ENCODE measurements around the gene MRPL3. TPM values are rescaled to one million over a fixed set of nuclear protein-coding genes. Genes with fewer than 3 reads are reported as not detected.

MRPL3 gene
- total and polyA plus RNA-seq, 2 experiments from 2014 or later: 159 to 185 TPM

DNA sequence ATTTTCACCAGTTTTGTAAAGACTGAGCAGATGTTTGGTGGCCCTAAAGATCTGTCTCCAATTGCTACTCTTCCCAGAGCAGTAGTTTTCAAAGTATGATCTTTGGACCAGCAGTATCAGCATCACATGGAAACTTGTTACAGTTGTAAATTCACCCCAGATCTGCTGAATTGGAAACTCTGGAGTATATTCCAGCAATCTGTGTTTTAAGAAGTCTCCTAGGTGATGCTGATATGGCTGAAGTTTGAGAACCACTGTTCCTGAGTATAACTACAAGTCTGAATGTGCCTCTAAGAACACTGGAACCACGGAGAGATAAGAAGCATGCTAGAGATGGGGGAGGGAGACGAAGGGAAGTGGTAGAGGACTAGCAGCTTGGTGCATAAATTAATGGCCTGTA lies 75.5 kb downstream of the MRPL3 start (continued):
- TF ChIP-seq EZH2phosphoT487 (IDR thresholded peaks at IDR 0.05; ENCODE audit: unreplicated experiment): no peak

DNA sequence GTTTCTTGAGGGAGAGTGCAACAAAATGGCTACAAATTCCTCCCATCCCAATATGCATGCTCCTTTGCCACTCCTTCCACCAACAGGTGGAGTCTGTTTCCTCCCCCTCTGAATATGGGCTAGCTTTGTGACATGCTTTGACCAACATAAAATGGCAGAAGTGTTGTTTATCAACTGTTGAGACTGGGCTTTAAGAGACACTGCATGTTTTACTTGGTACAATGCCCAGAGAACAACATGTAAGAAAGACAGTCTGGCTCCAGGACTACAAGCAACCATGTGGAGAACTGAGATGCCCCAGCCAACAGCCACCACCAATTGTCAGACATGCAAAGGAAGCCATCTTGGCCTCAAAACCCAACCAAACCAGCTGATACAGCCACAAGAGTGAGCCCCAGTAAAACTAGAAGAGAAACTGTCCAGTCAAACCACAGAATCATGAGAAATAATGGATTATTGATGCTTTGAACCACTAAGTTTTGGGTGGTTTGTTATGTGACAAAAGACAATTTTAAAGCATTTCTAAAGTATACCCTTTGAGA lies 80.7 kb downstream of the MRPL3 start:
- Histone ChIP-seq H3K4me3 (no peak overlapping the region), H2AFZ (no peak overlapping the region), H4K20me1 (replicated peaks; ENCODE audit: insufficient read depth) (no peaks in the 10 kb centered on the region), H3K4me1 (ENCODE audit: insufficient read depth) (0 out of 2 replicates have a peak, but pooled peaks cover under 1% of the 10 kb centered on the region), H3K27ac (ENCODE audit: low read depth) (no peak overlapping the region), H3K27me3 (ENCODE audit: insufficient read depth) (no peaks in the 10 kb centered on the region), H3F3A (replicated peaks; ENCODE audit: low read depth) (no peaks in the 10 kb centered on the region), H3K4me2 (no peak overlapping the region), H3K36me3 (ENCODE audit: insufficient read depth) (no peaks in the 10 kb centered on the region), H3K79me2 (replicated peaks; ENCODE audit: insufficient read depth) (no peaks in the 10 kb centered on the region), H3K9me2 (ENCODE audit: insufficient read depth) (peaks cover 12% of the 10 kb centered on the region; the same call in 1 of the 2 replicates)
- no peak for DNase-seq (ENCODE audit: low spot score)
- peaks cover 3% of the 10 kb centered on the region for H3K27me3 Mint-ChIP-seq (ENCODE audit: insufficient read depth, low read depth, poor library complexity)
- TF ChIP-seq NANOG (IDR thresholded peaks at IDR 0.05; ENCODE audit: borderline replicate concordance) (no peak), POLR2AphosphoS5 (IDR thresholded peaks at IDR 0.05; ENCODE audit: low read depth) (no peak), EZH2phosphoT487 (IDR thresholded peaks at IDR 0.05; ENCODE audit: unreplicated experiment) (no peak), STAT1 (IDR thresholded peaks at IDR 0.05; ENCODE audit: unreplicated experiment) (no peak), ZNF331 (CRISPR knock-in tag; IDR thresholded peaks at IDR 0.05; ENCODE audit: low read depth) (no peak), ZNF114 (CRISPR knock-in tag; IDR thresholded peaks at IDR 0.05) (no peak), CREB1 (CRISPR knock-in tag; IDR thresholded peaks at IDR 0.05; ENCODE audit: low read depth) (no peak), EZH2 (IDR thresholded peaks at IDR 0.05; ENCODE audit: low read depth, unreplicated experiment) (no peak), JUNB (IDR thresholded peaks at IDR 0.05; ENCODE audit: unreplicated experiment) (no peak)
- TF ChIP-seq, protein P1, sequence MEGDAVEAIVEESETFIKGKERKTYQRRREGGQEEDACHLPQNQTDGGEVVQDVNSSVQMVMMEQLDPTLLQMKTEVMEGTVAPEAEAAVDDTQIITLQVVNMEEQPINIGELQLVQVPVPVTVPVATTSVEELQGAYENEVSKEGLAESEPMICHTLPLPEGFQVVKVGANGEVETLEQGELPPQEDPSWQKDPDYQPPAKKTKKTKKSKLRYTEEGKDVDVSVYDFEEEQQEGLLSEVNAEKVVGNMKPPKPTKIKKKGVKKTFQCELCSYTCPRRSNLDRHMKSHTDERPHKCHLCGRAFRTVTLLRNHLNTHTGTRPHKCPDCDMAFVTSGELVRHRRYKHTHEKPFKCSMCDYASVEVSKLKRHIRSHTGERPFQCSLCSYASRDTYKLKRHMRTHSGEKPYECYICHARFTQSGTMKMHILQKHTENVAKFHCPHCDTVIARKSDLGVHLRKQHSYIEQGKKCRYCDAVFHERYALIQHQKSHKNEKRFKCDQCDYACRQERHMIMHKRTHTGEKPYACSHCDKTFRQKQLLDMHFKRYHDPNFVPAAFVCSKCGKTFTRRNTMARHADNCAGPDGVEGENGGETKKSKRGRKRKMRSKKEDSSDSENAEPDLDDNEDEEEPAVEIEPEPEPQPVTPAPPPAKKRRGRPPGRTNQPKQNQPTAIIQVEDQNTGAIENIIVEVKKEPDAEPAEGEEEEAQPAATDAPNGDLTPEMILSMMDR (conservative IDR thresholded peaks at IDR 0.05; ENCODE audit: low read depth in 2 of 2): no peak
- TF ChIP-seq, protein P2, sequence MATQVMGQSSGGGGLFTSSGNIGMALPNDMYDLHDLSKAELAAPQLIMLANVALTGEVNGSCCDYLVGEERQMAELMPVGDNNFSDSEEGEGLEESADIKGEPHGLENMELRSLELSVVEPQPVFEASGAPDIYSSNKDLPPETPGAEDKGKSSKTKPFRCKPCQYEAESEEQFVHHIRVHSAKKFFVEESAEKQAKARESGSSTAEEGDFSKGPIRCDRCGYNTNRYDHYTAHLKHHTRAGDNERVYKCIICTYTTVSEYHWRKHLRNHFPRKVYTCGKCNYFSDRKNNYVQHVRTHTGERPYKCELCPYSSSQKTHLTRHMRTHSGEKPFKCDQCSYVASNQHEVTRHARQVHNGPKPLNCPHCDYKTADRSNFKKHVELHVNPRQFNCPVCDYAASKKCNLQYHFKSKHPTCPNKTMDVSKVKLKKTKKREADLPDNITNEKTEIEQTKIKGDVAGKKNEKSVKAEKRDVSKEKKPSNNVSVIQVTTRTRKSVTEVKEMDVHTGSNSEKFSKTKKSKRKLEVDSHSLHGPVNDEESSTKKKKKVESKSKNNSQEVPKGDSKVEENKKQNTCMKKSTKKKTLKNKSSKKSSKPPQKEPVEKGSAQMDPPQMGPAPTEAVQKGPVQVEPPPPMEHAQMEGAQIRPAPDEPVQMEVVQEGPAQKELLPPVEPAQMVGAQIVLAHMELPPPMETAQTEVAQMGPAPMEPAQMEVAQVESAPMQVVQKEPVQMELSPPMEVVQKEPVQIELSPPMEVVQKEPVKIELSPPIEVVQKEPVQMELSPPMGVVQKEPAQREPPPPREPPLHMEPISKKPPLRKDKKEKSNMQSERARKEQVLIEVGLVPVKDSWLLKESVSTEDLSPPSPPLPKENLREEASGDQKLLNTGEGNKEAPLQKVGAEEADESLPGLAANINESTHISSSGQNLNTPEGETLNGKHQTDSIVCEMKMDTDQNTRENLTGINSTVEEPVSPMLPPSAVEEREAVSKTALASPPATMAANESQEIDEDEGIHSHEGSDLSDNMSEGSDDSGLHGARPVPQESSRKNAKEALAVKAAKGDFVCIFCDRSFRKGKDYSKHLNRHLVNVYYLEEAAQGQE (IDR thresholded peaks at IDR 0.05; ENCODE audit: unreplicated experiment): no peak
- TF ChIP-seq, protein P3, sequence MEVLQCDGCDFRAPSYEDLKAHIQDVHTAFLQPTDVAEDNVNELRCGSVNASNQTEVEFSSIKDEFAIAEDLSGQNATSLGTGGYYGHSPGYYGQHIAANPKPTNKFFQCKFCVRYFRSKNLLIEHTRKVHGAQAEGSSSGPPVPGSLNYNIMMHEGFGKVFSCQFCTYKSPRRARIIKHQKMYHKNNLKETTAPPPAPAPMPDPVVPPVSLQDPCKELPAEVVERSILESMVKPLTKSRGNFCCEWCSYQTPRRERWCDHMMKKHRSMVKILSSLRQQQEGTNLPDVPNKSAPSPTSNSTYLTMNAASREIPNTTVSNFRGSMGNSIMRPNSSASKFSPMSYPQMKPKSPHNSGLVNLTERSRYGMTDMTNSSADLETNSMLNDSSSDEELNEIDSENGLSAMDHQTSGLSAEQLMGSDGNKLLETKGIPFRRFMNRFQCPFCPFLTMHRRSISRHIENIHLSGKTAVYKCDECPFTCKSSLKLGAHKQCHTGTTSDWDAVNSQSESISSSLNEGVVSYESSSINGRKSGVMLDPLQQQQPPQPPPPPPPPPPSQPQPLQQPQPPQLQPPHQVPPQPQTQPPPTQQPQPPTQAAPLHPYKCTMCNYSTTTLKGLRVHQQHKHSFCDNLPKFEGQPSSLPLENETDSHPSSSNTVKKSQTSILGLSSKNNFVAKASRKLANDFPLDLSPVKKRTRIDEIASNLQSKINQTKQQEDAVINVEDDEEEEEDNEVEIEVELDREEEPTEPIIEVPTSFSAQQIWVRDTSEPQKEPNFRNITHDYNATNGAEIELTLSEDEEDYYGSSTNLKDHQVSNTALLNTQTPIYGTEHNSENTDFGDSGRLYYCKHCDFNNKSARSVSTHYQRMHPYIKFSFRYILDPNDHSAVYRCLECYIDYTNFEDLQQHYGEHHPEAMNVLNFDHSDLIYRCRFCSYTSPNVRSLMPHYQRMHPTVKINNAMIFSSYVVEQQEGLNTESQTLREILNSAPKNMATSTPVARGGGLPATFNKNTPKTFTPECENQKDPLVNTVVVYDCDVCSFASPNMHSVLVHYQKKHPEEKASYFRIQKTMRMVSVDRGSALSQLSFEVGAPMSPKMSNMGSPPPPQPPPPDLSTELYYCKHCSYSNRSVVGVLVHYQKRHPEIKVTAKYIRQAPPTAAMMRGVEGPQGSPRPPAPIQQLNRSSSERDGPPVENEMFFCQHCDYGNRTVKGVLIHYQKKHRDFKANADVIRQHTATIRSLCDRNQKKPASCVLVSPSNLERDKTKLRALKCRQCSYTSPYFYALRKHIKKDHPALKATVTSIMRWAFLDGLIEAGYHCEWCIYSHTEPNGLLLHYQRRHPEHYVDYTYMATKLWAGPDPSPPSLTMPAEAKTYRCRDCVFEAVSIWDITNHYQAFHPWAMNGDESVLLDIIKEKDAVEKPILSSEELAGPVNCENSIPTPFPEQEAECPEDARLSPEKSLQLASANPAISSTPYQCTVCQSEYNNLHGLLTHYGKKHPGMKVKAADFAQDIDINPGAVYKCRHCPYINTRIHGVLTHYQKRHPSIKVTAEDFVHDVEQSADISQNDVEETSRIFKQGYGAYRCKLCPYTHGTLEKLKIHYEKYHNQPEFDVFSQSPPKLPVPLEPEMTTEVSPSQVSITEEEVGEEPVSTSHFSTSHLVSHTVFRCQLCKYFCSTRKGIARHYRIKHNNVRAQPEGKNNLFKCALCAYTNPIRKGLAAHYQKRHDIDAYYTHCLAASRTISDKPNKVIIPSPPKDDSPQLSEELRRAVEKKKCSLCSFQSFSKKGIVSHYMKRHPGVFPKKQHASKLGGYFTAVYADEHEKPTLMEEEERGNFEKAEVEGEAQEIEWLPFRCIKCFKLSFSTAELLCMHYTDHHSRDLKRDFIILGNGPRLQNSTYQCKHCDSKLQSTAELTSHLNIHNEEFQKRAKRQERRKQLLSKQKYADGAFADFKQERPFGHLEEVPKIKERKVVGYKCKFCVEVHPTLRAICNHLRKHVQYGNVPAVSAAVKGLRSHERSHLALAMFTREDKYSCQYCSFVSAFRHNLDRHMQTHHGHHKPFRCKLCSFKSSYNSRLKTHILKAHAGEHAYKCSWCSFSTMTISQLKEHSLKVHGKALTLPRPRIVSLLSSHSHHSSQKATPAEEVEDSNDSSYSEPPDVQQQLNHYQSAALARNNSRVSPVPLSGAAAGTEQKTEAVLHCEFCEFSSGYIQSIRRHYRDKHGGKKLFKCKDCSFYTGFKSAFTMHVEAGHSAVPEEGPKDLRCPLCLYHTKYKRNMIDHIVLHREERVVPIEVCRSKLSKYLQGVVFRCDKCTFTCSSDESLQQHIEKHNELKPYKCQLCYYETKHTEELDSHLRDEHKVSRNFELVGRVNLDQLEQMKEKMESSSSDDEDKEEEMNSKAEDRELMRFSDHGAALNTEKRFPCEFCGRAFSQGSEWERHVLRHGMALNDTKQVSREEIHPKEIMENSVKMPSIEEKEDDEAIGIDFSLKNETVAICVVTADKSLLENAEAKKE (CRISPR knock-in tag; IDR thresholded peaks at IDR 0.05): no peak
- TF ChIP-seq, protein P4, sequence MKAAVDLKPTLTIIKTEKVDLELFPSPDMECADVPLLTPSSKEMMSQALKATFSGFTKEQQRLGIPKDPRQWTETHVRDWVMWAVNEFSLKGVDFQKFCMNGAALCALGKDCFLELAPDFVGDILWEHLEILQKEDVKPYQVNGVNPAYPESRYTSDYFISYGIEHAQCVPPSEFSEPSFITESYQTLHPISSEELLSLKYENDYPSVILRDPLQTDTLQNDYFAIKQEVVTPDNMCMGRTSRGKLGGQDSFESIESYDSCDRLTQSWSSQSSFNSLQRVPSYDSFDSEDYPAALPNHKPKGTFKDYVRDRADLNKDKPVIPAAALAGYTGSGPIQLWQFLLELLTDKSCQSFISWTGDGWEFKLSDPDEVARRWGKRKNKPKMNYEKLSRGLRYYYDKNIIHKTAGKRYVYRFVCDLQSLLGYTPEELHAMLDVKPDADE (IDR thresholded peaks at IDR 0.05): no peak
- no peak for ATAC-seq
- H3K4me1 Mint-ChIP-seq: peaks cover 1% of the 10 kb centered on the region; the same call in 2 of the 3 replicates
- H3K4me3 Mint-ChIP-seq: no peak overlapping the region
- no peak overlapping the region for H3K27ac Mint-ChIP-seq
- H3K36me3 Mint-ChIP-seq (ENCODE audit: low read depth): no peaks in the 10 kb centered on the region
- no peaks in the 10 kb centered on the region for H3K9me3 Mint-ChIP-seq
